ENCODE data around the gene MAP4K1. TPM values are rescaled to one million over a fixed set of nuclear protein-coding genes. Genes with fewer than 3 reads are reported as not detected.
A peak's percentile ranks its signal among the peaks of the same experiment; 100 is the strongest.
"Not testable (repeated sequence)": the region's sequence is repeated elsewhere in the genome, so short reads cannot be mapped to it uniquely, and the experiment has no call there.

The MAP4K1 gene
- total RNA-seq, 1 donor from 2014 or later: 6.3 TPM

DNA sequence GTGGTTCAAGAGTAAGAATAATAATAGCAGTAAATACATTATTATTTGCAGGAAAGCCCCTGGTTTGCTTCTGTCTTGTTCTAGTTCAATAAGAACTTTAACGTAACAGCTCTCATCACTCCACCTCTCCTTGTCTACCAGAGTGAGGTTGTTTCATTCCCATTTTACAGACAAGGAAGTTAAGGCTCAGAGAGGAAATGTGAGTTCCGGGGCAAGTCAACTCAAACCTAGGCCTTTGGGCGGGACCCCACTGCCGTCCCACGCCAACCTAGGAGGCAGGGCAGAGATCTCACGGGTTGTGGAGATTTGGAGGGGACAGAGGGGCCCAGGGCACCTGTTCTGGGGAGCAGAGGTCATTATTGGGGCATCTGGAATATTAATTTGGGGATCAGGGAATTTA, 1.5 kb downstream of the MAP4K1 start:
- H3K27ac Mint-ChIP-seq (ENCODE audit: unreplicated experiment): no peak overlapping the region
- TF ChIP-seq, protein P1, sequence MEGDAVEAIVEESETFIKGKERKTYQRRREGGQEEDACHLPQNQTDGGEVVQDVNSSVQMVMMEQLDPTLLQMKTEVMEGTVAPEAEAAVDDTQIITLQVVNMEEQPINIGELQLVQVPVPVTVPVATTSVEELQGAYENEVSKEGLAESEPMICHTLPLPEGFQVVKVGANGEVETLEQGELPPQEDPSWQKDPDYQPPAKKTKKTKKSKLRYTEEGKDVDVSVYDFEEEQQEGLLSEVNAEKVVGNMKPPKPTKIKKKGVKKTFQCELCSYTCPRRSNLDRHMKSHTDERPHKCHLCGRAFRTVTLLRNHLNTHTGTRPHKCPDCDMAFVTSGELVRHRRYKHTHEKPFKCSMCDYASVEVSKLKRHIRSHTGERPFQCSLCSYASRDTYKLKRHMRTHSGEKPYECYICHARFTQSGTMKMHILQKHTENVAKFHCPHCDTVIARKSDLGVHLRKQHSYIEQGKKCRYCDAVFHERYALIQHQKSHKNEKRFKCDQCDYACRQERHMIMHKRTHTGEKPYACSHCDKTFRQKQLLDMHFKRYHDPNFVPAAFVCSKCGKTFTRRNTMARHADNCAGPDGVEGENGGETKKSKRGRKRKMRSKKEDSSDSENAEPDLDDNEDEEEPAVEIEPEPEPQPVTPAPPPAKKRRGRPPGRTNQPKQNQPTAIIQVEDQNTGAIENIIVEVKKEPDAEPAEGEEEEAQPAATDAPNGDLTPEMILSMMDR (IDR thresholded peaks at IDR 0.05; ENCODE audit: partially characterized antibody, unreplicated experiment): no peak
- H3K27me3 Mint-ChIP-seq (ENCODE audit: unreplicated experiment): peaks cover 11% of the 10 kb centered on the region
- no peak for DNase-seq
- peak overlapping the region; percentile 1 for H3K4me3 Mint-ChIP-seq (ENCODE audit: unreplicated experiment)
- peaks cover 4% of the 10 kb centered on the region for H3K4me1 Mint-ChIP-seq (ENCODE audit: low read depth, unreplicated experiment)
- H3K9me3 Mint-ChIP-seq (ENCODE audit: unreplicated experiment): peaks cover 8% of the 10 kb centered on the region
- no peaks in the 10 kb centered on the region for H3K36me3 Mint-ChIP-seq (ENCODE audit: unreplicated experiment)

DNA sequence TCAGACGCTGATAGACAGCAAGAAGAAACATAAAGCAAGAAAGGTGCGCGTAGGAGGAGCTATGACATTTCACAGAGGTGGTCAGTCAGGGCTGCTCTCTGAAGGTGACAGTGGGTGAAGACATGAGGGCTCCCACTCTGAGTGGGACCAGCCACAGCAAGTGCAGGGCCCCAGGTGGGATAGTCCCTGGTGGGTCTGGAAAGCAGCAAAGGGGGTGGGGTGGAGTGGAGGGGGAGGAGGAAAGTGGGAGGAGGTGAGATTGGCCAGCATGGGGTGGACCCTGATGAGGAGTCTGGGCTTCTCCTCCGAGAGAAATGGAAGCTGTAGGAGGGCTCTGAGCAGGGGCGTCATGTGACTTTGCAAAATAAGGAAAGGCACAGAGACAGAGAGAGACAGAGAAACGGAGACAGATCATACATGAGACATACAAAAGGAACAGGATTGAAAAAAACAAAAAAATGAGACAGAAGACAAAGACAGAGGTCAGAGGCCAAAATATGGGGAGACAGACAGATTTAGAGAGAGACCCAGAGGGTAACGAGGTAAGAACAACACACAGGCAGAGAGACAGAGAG, 2.7 kb downstream of the MAP4K1 start:
- H3K27ac Mint-ChIP-seq (ENCODE audit: unreplicated experiment): no peak overlapping the region
- TF ChIP-seq, protein P1 (IDR thresholded peaks at IDR 0.05; ENCODE audit: partially characterized antibody, unreplicated experiment): no peak
- no peak for DNase-seq
- H3K9me3 Mint-ChIP-seq (ENCODE audit: unreplicated experiment): peaks cover 8% of the 10 kb centered on the region
- H3K27me3 Mint-ChIP-seq (ENCODE audit: unreplicated experiment): peaks cover 11% of the 10 kb centered on the region
- peak overlapping the region; percentile 45 for H3K4me3 Mint-ChIP-seq (ENCODE audit: unreplicated experiment)
- H3K36me3 Mint-ChIP-seq (ENCODE audit: unreplicated experiment): no peaks in the 10 kb centered on the region
- H3K4me1 Mint-ChIP-seq (ENCODE audit: low read depth, unreplicated experiment): peaks cover 4% of the 10 kb centered on the region

DNA sequence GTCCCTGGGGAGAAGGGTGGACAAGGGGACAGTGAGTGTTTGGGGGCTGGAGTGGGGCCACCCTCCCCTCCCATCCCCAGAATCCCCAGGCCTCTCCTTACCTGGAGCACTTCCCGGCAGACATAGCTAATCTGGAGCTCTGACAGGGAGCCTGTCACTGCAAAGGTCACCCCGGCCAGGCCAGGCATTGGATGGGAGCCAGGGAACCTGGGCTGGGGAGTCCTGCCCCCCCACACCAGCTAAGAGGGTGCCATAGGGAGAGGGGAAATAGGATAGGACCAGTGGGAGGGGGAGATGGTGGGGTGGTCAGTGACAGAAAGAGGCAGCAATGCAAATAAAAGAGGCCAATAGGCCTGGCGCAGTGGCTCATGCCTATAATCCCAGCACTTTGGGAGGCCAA, 3.5 kb downstream of the MAP4K1 start:
- H3K27ac Mint-ChIP-seq (ENCODE audit: unreplicated experiment): no peak overlapping the region
- no peaks in the 10 kb centered on the region for H3K4me1 Mint-ChIP-seq (ENCODE audit: low read depth, unreplicated experiment)
- TF ChIP-seq, protein P1 (IDR thresholded peaks at IDR 0.05; ENCODE audit: partially characterized antibody, unreplicated experiment): no peak
- DNase-seq: no peak
- no peaks in the 10 kb centered on the region for H3K36me3 Mint-ChIP-seq (ENCODE audit: unreplicated experiment)
- peaks cover 11% of the 10 kb centered on the region for H3K27me3 Mint-ChIP-seq (ENCODE audit: unreplicated experiment)
- peaks cover 8% of the 10 kb centered on the region for H3K9me3 Mint-ChIP-seq (ENCODE audit: unreplicated experiment)
- no peak overlapping the region for H3K4me3 Mint-ChIP-seq (ENCODE audit: unreplicated experiment)

DNA sequence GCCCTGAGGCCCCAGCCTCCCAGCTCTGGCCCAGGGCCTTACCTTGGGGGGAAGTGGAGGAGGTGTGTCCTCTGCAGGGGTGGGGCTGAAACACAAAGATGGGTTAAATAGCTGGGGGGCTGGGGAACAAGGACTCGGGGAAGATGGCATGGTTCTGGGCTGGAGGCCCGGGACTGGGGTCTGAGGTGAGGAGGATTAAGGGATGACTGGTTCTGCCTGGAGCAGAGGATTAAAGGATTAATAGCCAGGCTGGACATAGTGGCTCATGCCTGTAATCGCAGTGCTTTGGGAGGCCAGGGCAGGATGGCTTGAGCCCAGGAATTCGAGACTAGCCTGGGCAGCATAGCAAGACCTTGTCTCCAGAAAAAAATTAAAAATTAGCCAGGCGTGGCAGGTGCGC, 11.6 kb downstream of the MAP4K1 start:
- no peaks in the 10 kb centered on the region for H3K4me1 Mint-ChIP-seq (ENCODE audit: low read depth, unreplicated experiment)
- peaks cover 2% of the 10 kb centered on the region for H3K27me3 Mint-ChIP-seq (ENCODE audit: unreplicated experiment)
- peaks cover 2% of the 10 kb centered on the region for H3K9me3 Mint-ChIP-seq (ENCODE audit: unreplicated experiment)
- TF ChIP-seq, protein P1 (IDR thresholded peaks at IDR 0.05; ENCODE audit: partially characterized antibody, unreplicated experiment): no peak
- DNase-seq: no peak
- no peak overlapping the region for H3K4me3 Mint-ChIP-seq (ENCODE audit: unreplicated experiment)
- H3K27ac Mint-ChIP-seq (ENCODE audit: unreplicated experiment): no peak overlapping the region
- H3K36me3 Mint-ChIP-seq (ENCODE audit: unreplicated experiment): no peaks in the 10 kb centered on the region

DNA sequence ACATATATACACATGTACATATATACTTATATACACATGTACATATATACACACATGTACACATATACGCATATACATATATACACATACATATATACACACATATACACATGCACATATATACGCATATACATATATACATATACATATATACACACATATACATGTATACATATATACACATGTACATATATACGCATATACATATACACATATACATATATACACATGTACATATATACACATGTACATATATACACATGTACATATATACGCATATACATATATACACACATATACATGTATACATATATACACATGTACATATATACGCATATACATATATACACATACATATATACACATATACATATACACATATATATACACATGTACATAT, 14.9 kb downstream of the MAP4K1 start:
- not testable (repeated sequence) for H3K9me3 Mint-ChIP-seq (ENCODE audit: unreplicated experiment); H3K27me3 Mint-ChIP-seq (ENCODE audit: unreplicated experiment); DNase-seq; H3K4me3 Mint-ChIP-seq (ENCODE audit: unreplicated experiment); H3K27ac Mint-ChIP-seq (ENCODE audit: unreplicated experiment); H3K36me3 Mint-ChIP-seq (ENCODE audit: unreplicated experiment); H3K4me1 Mint-ChIP-seq (ENCODE audit: low read depth, unreplicated experiment)

Data from glutamatergic neuron (in vitro differentiated cells).